Activated CD4-positive, CD25-positive, alpha-beta regulatory T cell (primary cell): ENCODE measurements around the gene PCDHB6.
"Not testable (repeated sequence)": the region's sequence is repeated elsewhere in the genome, so short reads cannot be mapped to it uniquely, and the experiment has no call there.

Experiments used
- DNase-seq, 4 experiments: peaks; one replicate each; lab custom pipeline; 2025; lab: John Stamatoyannopoulos, UW

The PCDHB6 gene

DNA sequence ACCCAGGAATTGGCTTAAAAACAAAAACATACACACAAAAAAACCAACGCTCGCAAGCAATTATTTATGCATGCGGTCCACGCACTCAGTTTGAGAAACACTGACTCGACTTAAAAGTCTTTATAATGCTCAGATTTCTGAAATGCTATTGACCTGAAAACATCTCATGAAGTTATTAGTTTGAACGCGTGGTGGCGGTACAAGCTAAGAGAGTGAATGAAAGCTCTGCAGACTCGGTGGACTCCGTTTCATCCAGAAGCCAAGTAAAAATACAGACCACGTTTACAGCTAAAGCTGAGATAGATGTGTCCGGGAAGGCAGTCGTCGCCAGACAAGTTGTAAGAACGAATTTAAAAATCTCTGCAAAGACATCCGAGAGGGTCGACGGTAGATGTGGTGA, at the start of gene PCDHB6:
TSS of gene PCDHB6 (plus strand) at position 246 of the 400 bp plus-strand sequence. CDS start 201 bp downstream, outside the sequence.
- no peak for DNase-seq

DNA sequence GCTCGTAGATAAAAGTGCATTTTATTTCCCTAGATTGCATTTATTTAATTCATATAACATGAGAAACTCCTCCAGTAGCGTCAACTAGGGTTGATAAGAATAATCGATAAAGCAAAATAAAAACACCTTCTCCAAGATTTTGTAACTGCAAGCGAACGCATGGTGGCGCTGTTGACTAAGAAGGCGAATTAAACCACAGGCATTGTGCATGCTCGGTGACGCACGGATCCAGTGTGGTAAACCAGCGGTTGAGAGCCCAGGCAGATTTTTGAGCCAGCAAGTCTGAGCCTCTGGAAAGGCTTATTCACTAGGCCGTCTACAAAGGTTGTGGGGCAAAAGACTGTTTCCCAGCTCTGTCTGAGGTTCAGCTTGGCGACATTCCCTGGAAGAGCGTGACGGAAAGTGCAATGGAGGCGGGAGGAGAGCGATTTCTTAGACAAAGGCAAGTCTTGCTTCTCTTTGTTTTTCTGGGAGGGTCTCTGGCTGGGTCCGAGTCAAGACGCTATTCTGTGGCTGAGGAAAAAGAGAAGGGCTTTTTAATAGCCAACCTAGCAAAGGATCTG, 49.5 kb upstream of the PCDHB6 start, which contains the start of gene PCDHB3:
TSS of gene PCDHB3 (plus strand) at position 231 of the 563 bp plus-strand sequence. CDS start at position 408, 177 bp downstream.
- DNase-seq: no peak

DNA sequence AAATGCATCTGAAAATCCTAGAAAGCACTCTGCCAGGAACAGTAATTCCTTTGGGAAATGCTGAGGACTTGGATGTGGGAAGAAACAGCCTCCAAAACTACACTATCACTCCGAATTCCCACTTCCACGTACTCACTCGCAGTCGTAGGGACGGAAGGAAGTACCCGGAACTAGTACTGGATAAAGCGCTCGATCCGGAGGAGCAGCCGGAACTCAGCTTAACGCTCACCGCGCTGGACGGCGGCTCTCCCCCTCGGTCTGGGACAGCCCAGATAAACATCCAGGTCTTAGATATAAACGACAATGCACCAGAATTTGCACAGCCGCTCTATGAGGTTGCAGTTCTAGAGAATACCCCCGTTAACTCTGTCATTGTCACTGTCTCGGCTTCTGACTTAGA, 48.8 kb upstream of the PCDHB6 start:
- no peak for DNase-seq

- DNase-seq: not testable (repeated sequence)
These were observed 47.8 kb upstream of the PCDHB6 start for GRCh38 chr5:141102070-141102469.

- not testable (repeated sequence) for DNase-seq
These were observed 47.4 kb upstream of the PCDHB6 start for GRCh38 chr5:141102471-141102870.

- no peak for DNase-seq
These were observed 44.5 kb upstream of the PCDHB6 start for GRCh38 chr5:141105350-141105749.

GRCh38 chr5:141119250-141119649, 30.6 kb upstream of the PCDHB6 start:
- DNase-seq: no peak

- DNase-seq: no peak
These were observed 28.3 kb upstream of the PCDHB6 start, which contains the start of gene PCDHB4 for GRCh38 chr5:141121563-141121962. Gene PCDHB4, plus strand, starts transcription at chr5:141121818. Its CDS starts 181 bp downstream, at chr5:141121999.

GRCh38 chr5:141121985-141122384, 27.9 kb upstream of the PCDHB6 start:
- DNase-seq: no peak

- DNase-seq: not testable (repeated sequence)
These were observed 26.3 kb upstream of the PCDHB6 start for GRCh38 chr5:141123396-141124135.

DNA sequence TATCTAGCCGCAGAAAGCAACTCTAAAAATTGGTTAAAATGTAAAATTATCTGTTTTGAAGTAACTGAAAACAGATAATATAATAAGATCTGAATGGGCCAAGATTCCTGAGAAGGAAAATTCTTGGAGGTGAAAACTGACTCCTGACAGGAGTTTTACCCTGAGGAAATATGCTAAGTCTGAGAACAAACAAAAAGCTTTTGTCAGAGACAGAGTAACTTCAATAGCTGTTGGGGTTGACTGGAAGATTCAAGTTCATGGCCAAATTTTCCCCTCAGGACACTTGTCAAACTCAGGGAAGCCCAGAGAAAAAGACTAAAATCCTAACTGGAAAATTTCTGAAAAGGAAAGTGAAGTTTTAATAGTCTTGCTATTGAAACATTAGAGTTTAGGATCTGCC, 22.6 kb upstream of the PCDHB6 start:
- no peak for DNase-seq

GRCh38 chr5:141135030-141135717, 14.7 kb upstream of the PCDHB6 start, which contains the start of gene PCDHB5:
Gene PCDHB5, plus strand, starts transcription at chr5:141135206. Its CDS starts 229 bp downstream, at chr5:141135435.
- no peak for DNase-seq

DNA sequence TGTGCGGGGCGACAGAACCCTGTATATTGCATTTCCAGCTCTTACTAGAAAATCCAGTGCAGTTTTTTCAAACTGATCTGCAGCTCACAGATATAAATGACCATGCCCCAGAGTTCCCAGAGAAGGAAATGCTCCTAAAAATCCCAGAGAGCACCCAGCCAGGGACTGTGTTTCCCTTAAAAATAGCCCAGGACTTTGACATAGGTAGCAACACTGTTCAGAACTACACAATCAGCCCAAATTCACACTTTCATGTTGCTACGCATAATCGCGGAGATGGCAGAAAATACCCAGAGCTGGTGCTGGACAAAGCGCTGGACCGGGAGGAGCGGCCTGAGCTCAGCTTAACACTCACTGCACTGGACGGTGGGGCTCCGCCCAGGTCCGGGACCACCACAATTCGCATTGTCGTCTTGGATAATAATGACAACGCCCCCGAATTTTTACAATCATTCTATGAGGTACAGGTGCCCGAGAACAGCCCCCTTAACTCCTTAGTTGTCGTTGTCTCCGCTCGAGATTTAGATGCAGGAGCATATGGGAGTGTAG, 14.1 kb upstream of the PCDHB6 start:
- DNase-seq: no peak

GRCh38 chr5:141137346-141137745, 12.5 kb upstream of the PCDHB6 start:
- not testable (repeated sequence) for DNase-seq

- no peak for DNase-seq
These were observed 551 bp downstream of the PCDHB6 start for GRCh38 chr5:141150224-141150992.

- DNase-seq: no peak
These were observed 1.1 kb downstream of the PCDHB6 start for GRCh38 chr5:141150993-141151325.

DNA sequence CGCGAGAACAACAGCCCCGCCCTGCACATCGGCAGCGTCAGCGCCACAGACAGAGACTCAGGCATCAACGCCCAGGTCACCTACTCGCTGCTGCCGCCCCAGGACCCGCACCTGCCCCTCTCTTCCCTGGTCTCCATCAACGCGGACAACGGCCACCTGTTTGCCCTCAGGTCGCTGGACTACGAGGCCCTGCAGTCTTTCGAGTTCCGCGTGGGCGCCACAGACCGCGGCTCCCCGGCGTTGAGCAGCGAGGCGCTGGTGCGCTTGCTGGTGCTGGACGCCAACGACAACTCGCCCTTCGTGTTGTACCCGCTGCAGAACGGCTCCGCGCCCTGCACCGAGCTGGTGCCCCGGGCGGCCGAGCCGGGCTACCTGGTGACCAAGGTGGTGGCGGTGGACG, 1.8 kb downstream of the PCDHB6 start:
- not testable (repeated sequence) for DNase-seq

DNA sequence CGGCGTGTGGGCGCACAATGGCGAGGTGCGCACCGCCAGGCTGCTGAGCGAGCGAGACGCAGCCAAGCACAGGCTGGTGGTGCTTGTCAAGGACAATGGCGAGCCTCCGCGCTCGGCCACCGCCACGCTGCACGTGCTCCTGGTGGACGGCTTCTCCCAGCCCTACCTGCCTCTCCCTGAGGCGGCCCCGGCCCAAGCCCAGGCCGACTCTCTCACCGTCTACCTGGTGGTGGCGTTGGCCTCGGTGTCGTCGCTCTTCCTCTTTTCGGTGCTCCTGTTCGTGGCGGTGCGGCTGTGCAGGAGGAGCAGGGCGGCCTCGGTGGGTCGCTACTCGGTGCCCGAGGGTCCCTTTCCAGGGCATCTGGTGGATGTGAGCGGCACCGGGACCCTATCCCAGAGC, 2.2 kb downstream of the PCDHB6 start:
- not testable (repeated sequence) for DNase-seq

GRCh38 chr5:141155540-141156374, 5.9 kb downstream of the PCDHB6 start:
- DNase-seq: no peak

- DNase-seq: not testable (repeated sequence)
These were observed 7.5 kb downstream of the PCDHB6 start for GRCh38 chr5:141157356-141157755.

DNA sequence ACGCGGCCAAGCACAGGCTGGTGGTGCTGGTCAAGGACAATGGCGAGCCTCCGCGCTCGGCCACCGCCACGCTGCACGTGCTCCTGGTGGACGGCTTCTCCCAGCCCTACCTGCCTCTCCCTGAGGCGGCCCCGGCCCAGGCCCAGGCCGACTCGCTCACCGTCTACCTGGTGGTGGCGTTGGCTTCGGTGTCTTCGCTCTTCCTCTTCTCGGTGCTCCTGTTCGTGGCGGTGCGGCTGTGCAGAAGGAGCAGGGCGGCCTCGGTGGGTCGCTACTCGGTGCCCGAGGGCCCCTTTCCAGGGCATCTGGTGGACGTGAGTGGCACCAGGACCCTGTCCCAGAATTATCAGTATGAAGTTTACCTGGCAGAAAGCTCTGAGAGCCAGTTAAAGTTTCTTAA, 8.0 kb downstream of the PCDHB6 start:
- DNase-seq: not testable (repeated sequence)
